SJCRH30 (cell line): ENCODE results near the gene LRP2. TPM values are rescaled to one million over a fixed set of nuclear protein-coding genes. Genes with fewer than 3 reads are reported as not detected.
"Not testable (repeated sequence)": the region's sequence is repeated elsewhere in the genome, so short reads cannot be mapped to it uniquely, and the experiment has no call there.

Source experiments
- DNase-seq, 2 experiments: peaks; one replicate each; pipeline ENCODE4 v3.0.0-alpha.2; 2015 to 2020
- H3K27ac ChIP-seq: fragments of 250-450 bp; sonication (Bioruptor Pico); 2 replicates; pipeline ENCODE4 v1.5.1; 2020; ENCODE audit warnings: mild to moderate bottlenecking, moderate library complexity
- H3K27me3 ChIP-seq: fragments of 250-450 bp; sonication (Bioruptor Pico); 2 replicates; pipeline ENCODE4 v1.5.1; 2020; ENCODE audit warnings: mild to moderate bottlenecking, moderate library complexity
- H3K36me3 ChIP-seq: fragments of 250-450 bp; sonication (Bioruptor Pico); 2 replicates; pipeline ENCODE4 v1.5.1; 2020; ENCODE audit warnings: mild to moderate bottlenecking, moderate library complexity
- H3K4me1 ChIP-seq: fragments of 250-450 bp; sonication (Bioruptor Pico); 2 replicates; pipeline ENCODE4 v1.5.1; 2020; ENCODE audit warnings: mild to moderate bottlenecking, moderate library complexity
- H3K4me3 ChIP-seq: fragments of 250-450 bp; sonication (Bioruptor Pico); 2 replicates; pipeline ENCODE4 v1.5.1; 2020; ENCODE audit warnings: mild to moderate bottlenecking, moderate library complexity
- H3K9me3 ChIP-seq: fragments of 250-450 bp; sonication (Bioruptor Pico); replicated peaks from 2 replicates; pipeline ENCODE4 v1.5.1; 2020; ENCODE audit warnings: mild to moderate bottlenecking, moderate library complexity
- total RNA-seq: library from RNA; depleted of rRNA; stranded (reverse); fragments of >200 nt; shearing (Covaris generic); gene quantifications from 2 replicates; pipeline ENCODE4 v1.2.3, GENCODE V29; 2014

Gene LRP2
- total RNA-seq, 1 experiment from 2014 or later, result not detected

- H3K27me3 ChIP-seq, result no peaks in the 10 kb centered on the region
- H3K4me3 ChIP-seq, result no peak overlapping the region
- no peak for DNase-seq
- no peaks in the 10 kb centered on the region for H3K36me3 ChIP-seq
- H3K4me1 ChIP-seq, result no peaks in the 10 kb centered on the region
- H3K9me3 ChIP-seq, result no peaks in the 10 kb centered on the region
- H3K27ac ChIP-seq, result no peak overlapping the region
Measured at GRCh38 chr2:169300636-169301530, 61.5 kb downstream of the LRP2 start.

DNA sequence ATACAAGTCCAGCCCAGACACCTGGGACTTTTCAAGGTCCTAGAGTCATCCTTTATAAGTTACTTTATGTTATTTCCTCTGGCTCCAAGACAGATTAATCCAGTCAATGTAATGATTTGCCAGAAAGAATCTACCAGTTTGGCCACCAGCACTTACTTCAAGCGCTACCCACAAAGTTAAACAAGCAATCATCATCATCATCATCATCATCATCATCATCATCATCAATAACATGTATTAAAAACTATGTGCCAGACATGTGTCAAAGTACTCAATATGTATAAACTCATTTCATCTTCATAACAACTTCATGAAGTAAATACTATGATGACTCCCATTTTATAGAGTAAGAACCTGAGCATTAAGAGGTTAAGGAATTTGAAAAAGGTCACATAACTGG is 64.3 kb downstream of the LRP2 start:
- DNase-seq, result no peak
- Histone ChIP-seq H3K9me3 (no peaks in the 10 kb centered on the region), H3K36me3 (no peaks in the 10 kb centered on the region), H3K4me1 (no peaks in the 10 kb centered on the region), H3K27ac (no peak overlapping the region), H3K4me3 (no peak overlapping the region), H3K27me3 (no peaks in the 10 kb centered on the region)

GRCh38 chr2:169294001-169294675 is 68.2 kb downstream of the LRP2 start:
- no peaks in the 10 kb centered on the region for H3K9me3 ChIP-seq
- no peaks in the 10 kb centered on the region for H3K4me1 ChIP-seq
- DNase-seq, result no peak
- no peak overlapping the region for H3K4me3 ChIP-seq
- H3K27me3 ChIP-seq, result no peaks in the 10 kb centered on the region
- H3K27ac ChIP-seq, result no peak overlapping the region
- H3K36me3 ChIP-seq, result no peaks in the 10 kb centered on the region

DNA sequence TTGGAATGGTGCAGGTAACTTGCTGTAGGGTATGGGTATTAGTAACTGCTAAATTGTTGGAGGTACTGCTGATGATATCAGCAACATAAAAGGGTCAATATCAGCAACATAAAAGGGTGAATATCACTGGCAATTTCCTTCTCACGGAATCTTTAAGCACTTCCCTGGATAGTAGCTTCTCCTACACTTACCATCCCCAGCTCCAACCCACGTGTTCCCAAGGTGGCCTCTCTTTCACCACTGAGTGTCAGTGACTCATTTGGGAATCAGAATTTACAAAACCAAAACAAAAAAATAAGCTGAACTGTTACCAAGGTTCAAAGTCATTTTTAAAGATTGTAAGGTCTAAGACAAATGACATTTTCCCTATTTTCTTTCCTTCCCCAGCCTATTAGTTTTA is 70.8 kb downstream of the LRP2 start:
- H3K36me3 ChIP-seq, result no peaks in the 10 kb centered on the region
- H3K4me3 ChIP-seq, result no peak overlapping the region
- H3K9me3 ChIP-seq, result no peaks in the 10 kb centered on the region
- H3K4me1 ChIP-seq, result no peaks in the 10 kb centered on the region
- no peak for DNase-seq
- H3K27ac ChIP-seq, result no peak overlapping the region
- no peaks in the 10 kb centered on the region for H3K27me3 ChIP-seq

DNA sequence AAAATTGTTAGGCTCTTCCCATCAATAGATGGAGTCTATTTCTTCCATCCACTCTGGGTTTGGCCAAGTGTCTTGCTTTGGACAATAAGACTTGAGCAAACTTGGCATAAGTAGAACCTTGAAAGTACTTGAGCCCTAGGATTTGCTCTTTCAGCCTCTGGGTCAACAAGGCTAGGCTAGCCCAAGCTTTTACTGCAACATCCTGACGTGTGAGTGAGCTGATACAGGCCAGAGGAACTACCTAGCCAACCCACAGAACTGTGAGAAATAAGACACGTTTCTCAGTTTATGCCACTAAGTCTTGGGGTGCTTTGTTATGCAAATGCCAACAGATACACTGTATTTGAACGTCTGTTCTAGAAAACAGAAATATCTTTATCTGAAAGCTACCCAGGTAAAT is 71.9 kb downstream of the LRP2 start:
- Histone ChIP-seq H3K36me3 (no peaks in the 10 kb centered on the region), H3K4me3 (no peak overlapping the region), H3K27ac (no peak overlapping the region), H3K4me1 (no peaks in the 10 kb centered on the region), H3K9me3 (no peaks in the 10 kb centered on the region), H3K27me3 (no peaks in the 10 kb centered on the region)
- DNase-seq, result no peak

- Histone ChIP-seq H3K4me3 (no peak overlapping the region), H3K9me3 (no peaks in the 10 kb centered on the region), H3K36me3 (no peaks in the 10 kb centered on the region), H3K4me1 (no peaks in the 10 kb centered on the region), H3K27me3 (no peaks in the 10 kb centered on the region), H3K27ac (no peak overlapping the region)
- no peak for DNase-seq
Measured at GRCh38 chr2:169287666-169288065, 74.7 kb downstream of the LRP2 start.

DNA sequence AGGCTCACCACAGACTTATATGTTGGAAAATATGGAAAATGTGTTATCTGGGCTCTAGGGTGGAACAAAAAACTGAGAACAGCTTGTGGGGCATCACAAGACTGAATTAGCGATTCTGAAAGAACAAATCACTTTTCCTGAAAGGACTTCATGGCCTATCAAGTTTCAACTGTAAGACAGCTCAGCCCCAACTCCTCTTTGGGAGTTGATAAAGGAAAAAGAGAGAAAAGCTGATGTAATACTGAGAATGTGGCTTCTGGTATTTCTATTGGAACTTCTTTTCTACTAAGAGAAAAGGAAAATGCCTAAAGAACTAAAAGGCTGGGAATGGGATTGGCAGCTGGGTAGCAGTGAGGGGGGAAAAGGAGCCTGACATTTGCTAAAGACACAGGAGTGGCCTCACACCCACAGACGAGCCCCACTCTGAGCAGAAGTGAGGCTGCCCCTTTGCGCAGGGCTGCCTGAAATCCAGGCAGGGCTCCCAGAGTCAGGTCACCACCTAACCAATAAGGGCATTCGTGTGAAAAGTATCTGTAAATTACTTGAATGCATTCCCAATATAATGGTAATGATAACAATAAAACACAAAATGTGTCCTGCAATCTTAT is 75.6 kb downstream of the LRP2 start:
- Histone ChIP-seq H3K36me3 (no peaks in the 10 kb centered on the region), H3K27me3 (no peaks in the 10 kb centered on the region)

GRCh38 chr2:169285531-169286235 is 76.7 kb downstream of the LRP2 start:
- no peak for DNase-seq
- no peak overlapping the region for H3K27ac ChIP-seq
- no peaks in the 10 kb centered on the region for H3K9me3 ChIP-seq
- H3K4me1 ChIP-seq, result no peaks in the 10 kb centered on the region
- no peak overlapping the region for H3K4me3 ChIP-seq
- no peaks in the 10 kb centered on the region for H3K36me3 ChIP-seq
- no peaks in the 10 kb centered on the region for H3K27me3 ChIP-seq

More for the DNA sequence above, 75.6 kb downstream of the LRP2 start:
- no peak overlapping the region for H3K4me3 ChIP-seq
- H3K27ac ChIP-seq, result no peak overlapping the region
- DNase-seq, result no peak
- no peaks in the 10 kb centered on the region for H3K9me3 ChIP-seq
- no peaks in the 10 kb centered on the region for H3K4me1 ChIP-seq

DNA sequence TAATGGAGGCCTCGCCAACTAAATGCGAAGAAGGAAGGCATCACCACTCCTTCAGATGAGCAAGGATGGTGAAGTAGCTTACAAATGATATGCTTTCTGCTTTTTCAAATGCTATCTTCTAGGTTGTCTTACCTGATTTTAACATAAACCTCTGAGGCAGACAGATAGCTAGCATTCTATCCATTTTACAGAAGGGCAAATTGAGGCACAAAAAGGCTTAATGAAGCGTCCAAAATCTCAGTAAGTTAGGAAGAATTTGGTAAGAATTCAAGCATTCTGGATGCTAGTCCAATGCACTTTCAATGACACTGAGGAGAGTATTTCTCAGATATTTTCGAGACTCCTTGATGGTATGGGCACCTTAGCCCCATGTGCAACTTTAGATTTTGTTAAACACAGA is 81.8 kb downstream of the LRP2 start:
- no peak overlapping the region for H3K4me3 ChIP-seq
- no peaks in the 10 kb centered on the region for H3K9me3 ChIP-seq
- H3K4me1 ChIP-seq, result no peaks in the 10 kb centered on the region
- no peak overlapping the region for H3K27ac ChIP-seq
- H3K27me3 ChIP-seq, result no peaks in the 10 kb centered on the region
- H3K36me3 ChIP-seq, result no peaks in the 10 kb centered on the region
- no peak for DNase-seq

DNA sequence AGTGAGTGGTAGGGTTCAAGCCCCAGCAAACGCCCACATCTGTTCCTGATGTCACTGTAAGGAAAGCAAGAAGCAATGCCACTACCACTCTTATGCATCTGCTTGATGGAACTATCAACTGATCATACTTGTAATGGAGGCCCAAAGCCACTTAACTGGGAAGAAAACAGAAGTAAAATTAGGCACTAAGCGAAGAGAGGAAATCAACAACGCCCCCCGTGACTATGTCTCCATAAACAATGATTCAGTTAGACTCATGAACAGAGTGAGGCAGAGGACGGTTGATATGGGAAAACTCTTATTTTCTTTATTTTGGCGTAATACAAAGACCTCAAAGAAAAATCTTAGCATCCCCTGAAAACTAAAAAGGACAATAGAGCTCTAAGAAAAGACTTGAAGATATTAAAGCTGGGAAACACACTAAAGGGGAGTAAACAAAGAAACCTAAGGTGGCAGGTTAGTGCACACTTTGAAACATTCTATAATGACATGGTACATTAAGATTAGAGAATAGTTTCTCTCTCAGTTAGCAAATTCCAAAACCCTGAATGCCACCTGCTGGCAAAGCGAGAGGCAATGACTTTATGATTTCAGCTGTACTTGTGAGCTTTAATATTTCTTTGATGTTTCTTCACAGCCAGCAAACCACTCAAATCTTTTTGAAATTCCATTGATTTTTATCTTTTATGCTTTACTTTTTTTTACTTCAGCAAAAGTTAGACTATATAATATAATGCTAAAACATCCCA is 86.5 kb downstream of the LRP2 start:
- Histone ChIP-seq H3K36me3 (no peaks in the 10 kb centered on the region), H3K27ac (no peak overlapping the region), H3K9me3 (no peaks in the 10 kb centered on the region), H3K4me3 (no peak overlapping the region), H3K4me1 (no peaks in the 10 kb centered on the region), H3K27me3 (no peaks in the 10 kb centered on the region; the same call in 1 of the 2 replicates)
- peak in 1 of 2 experiments; percentile 3 for DNase-seq

GRCh38 chr2:169272010-169272409 is 90.3 kb downstream of the LRP2 start:
- H3K4me1 ChIP-seq, result no peaks in the 10 kb centered on the region
- H3K4me3 ChIP-seq, result no peak overlapping the region
- H3K36me3 ChIP-seq, result no peaks in the 10 kb centered on the region
- H3K27ac ChIP-seq, result no peak overlapping the region
- H3K27me3 ChIP-seq, result no peaks in the 10 kb centered on the region; the same call in 1 of the 2 replicates
- no peaks in the 10 kb centered on the region for H3K9me3 ChIP-seq
- no peak for DNase-seq

GRCh38 chr2:169270574-169270973 is 91.8 kb downstream of the LRP2 start:
- not testable (repeated sequence) for H3K27ac ChIP-seq, H3K9me3 ChIP-seq, H3K4me1 ChIP-seq, H3K36me3 ChIP-seq, H3K4me3 ChIP-seq, DNase-seq, H3K27me3 ChIP-seq

DNA sequence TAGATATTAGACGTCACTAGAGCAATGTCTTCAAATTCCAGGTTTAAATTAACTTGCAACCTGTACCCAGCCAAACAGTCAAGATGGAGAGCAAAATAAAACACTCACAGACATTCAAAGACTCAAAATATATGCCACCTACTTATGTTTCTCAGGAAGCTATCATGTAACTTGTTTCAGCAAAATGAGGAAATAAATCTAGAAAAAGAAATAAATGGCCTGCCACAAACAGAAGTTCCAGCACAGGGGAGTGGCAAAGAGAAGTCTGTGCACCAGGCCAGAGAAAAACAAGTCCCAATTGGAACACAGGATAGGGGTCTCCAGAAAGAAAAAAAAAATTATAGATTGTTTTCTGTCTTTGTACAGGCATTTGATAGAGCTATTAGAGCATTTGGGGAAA is 96.7 kb downstream of the LRP2 start:
- Histone ChIP-seq H3K9me3 (no peaks in the 10 kb centered on the region), H3K4me3 (no peak overlapping the region), H3K36me3 (no peaks in the 10 kb centered on the region), H3K27me3 (no peaks in the 10 kb centered on the region), H3K27ac (no peak overlapping the region), H3K4me1 (no peaks in the 10 kb centered on the region)
- DNase-seq, result no peak
